Cortex of kidney (tissue), 1 donor: ENCODE measurements around the gene NRF1.

Experiments
- DNase-seq: peaks from one replicate; lab custom pipeline; 2025; lab: John Stamatoyannopoulos, UW

The NRF1 gene

GRCh38 chr7:129740574-129741410 is 129.3 kb downstream of the NRF1 start:
- DNase-seq, result no peak

- no peak for DNase-seq
Observed at GRCh38 chr7:129741743-129742213, 130.3 kb downstream of the NRF1 start.

- DNase-seq, result no peak
Observed at GRCh38 chr7:129742256-129742655, 130.7 kb downstream of the NRF1 start.

DNA sequence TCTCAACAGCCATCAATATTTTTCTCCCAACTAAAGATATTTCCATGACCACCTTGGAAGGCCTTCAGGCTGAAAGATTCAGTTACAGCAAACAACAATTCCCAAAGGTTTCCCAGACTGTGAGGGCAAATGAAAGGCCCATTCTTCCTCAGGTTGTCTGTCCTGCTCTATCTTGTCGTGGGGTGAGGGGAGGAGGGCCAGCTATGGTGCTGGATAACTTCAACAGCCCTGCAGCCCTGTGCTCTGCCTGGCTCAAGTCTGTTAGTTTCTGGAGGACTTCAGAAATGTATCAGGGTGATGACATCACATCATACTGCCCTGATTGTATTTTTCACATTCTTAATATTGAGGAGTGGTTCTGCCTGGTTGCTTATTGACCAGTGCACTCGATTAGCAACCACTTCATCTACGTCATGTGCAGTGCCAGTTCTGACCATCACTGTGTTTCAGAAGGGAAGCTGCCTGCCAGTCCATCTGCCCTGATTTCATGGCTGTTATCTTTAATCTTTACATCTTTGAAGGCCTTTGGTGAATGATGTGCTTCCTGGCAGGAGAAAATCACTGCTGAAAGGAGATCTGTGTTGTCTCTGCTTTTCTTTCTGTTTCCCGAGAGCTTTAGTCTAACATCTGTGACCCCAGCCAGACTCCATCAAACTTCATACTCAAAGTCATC is 135.5 kb downstream of the NRF1 start:
- DNase-seq, result no peak

GRCh38 chr7:129748356-129749109 is 137.0 kb downstream of the NRF1 start:
- no peak for DNase-seq

DNA sequence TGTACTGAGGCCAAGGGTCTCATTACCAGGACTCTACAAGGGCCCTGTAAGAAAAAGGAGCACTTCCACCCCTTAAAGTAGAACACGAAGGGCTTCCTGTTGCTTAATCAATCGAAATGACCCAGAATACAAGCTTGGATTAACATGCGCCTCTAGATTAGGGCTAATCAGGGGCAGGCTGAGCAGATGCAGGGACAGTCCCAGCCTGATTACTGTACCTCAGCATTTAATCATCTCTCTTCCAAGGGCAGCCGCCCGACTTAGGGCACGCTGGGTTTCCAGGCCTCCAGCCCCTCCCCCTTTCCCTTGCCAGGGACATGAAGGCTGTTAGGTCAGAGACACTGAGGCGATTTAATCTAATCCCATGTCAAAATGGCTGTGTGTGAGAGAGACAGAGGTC is 138.6 kb downstream of the NRF1 start:
- DNase-seq, result no peak

- no peak for DNase-seq
Observed at GRCh38 chr7:129750501-129750900, 139.0 kb downstream of the NRF1 start.

DNA sequence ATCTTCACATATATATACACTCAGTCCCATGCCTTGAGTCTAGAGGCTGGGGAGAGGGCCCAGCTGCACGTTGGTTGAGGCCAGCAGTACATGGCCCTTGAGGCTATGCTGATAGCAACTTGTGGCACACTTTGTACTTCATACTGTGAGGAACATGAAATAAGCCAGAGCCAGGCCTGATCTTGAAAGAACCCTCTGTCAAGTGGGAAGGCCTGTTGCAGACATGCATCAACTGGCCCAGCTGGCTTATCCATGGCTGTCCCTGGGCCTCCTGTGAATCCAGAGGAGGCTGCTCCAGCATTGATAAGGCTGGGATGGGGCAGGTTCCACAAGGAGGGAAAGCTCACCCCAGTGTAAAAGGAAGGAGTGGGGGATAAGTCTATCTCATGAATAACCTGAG is 140.4 kb downstream of the NRF1 start:
- no peak for DNase-seq

DNA sequence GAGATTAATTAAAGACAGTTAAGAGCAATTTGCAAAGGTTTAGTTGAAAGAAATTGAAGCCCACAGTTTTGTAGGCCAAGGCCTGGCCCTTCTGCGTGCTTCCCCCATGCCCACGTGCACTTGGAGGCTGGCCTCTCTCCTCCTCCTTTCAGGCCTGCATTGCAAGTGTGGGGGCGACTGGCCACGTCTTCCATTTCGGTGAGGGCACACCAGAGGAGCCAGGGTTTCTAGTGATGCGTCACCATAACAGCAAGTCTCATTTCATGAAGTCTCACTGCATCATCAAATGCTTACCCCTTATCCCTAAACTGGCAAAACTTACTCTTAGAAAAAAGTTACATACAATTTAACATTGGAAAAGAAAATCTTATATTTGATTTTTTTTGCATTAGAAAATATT is 141.2 kb downstream of the NRF1 start:
- no peak for DNase-seq

DNA sequence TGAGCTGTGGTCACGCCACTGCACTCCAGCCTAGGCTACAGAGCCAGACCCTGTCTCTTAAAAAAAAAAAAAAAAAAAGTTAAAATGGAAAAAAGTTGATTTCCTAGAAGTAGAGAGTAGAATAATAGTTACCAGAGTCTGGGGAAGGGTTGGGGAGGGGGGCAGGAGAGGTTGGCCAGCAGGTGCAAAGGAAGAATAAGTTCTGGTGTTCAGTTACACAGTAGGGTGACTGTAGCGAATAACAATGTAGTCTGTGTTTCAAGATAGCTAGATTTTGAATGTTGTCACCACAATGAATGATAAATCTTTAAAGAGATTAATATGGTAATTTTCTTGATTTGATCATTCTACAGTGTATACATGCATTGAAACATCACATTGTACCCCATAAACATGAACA is 142.9 kb downstream of the NRF1 start:
- no peak for DNase-seq

DNA sequence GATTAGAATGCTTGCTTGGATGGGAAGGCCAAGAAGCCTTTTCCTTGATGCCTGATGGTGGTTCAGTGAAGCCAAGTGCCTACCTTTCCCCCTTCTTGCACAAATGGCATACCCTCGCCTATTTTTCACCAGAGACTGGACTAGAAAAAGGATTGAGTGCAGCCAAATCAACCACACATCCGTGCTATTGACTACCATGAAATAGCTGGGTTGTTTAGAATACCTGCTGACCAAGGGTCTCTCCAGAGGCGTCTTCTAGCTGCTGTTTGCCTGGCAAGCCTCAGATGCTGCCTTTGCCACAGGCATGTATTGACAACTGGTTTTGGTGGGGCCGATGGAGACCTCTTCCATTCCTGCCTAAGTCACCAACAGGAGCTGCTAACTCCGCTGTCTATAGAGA is 146.5 kb downstream of the NRF1 start:
- DNase-seq, result no peak

DNA sequence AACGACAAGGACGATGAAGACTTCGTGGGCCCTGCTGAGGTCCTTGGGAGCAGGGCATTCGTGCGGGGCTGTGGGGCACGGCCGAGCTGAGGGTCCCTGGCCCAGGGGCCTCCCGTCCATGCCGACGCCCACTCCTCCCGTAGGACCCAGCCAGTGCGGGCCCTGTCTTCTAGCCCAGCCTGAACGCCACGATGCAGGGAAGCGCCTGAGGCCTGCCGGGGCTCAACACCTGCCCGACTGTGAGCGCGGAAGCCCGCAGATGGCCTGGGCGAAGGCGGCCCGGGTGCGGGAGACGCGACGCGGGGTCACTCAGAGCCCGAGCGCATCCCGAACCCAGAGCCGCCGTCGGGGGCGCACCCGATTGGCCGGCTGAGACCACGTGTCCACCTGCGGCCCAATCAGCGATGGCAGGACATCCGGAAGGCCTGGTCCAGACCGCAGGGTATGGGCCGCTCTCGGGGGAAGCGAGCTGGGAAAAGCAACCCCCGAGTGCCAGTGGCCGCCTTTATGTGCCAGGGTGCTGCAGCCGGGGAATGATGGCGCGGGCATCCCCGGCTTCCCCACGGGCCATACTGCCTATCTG is 151.0 kb downstream of the NRF1 start:
- no peak for DNase-seq

GRCh38 chr7:129764247-129765084 is 152.9 kb downstream of the NRF1 start:
- DNase-seq, result no peak

DNA sequence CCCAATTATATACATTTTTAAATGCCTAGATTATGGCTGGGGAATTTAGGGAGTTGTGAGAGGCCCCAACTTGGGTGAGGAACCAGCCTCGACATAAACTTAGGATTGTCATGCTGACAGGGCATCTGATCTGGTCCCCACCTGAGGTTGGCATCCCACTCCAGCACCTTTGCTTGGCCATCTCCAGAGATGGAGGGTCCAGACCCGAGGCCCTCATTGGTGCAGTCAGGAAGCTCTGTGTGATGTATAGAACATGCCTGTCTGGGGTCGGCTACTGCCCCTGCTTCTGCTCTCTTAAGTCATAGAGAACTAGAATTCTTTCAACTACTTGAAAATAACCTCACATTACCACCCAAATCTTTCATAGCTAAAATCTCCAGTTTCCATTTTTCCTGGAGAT is 153.8 kb downstream of the NRF1 start:
- DNase-seq, result no peak

DNA sequence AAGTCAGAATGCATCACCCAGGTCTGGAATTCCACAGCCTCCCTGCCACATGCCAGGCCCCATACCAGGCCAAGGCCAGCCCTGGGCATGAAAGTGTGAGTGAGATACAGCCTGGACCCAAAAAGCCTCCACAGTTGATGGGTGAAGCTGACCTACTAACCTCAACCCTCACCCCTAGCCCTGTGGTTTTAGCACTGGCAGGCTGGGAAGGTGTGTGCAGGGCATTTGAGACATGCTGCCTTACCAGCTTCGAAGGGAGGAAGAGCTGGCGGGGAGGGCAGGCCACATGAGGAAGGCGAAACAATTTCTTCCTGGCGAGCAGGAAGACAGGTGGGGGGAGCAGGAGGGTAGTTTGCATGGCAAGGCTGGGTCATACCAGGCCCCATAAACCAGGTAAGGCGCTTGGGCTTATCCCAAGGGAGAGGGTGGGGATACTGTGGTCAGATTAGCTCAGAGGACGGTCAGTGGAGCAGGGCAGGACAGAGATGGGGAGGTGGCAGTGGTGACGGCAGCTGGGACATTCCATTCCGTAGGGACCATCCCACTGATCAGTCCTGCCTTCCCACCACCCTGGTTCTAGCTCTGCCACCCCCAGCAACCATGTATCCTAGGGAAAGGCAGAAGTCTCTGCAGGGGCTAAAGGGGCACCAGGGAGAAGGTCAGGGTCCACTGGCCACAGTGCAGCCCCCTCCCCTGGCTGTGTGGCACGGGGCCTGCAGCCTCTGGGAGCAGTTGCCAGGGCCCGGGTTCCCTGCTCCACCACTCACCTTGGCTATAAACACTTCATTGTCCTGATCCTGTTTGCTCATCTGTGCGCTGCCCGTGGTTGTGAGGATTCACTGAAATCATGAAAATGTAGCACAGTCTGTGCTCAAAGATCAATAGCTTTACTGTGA is 155.8 kb downstream of the NRF1 start:
- no peak for DNase-seq

- DNase-seq, result no peak
Observed at GRCh38 chr7:129768614-129769399, 157.3 kb downstream of the NRF1 start.

- DNase-seq, result no peak
Observed at GRCh38 chr7:129769400-129769774, 157.9 kb downstream of the NRF1 start.

DNA sequence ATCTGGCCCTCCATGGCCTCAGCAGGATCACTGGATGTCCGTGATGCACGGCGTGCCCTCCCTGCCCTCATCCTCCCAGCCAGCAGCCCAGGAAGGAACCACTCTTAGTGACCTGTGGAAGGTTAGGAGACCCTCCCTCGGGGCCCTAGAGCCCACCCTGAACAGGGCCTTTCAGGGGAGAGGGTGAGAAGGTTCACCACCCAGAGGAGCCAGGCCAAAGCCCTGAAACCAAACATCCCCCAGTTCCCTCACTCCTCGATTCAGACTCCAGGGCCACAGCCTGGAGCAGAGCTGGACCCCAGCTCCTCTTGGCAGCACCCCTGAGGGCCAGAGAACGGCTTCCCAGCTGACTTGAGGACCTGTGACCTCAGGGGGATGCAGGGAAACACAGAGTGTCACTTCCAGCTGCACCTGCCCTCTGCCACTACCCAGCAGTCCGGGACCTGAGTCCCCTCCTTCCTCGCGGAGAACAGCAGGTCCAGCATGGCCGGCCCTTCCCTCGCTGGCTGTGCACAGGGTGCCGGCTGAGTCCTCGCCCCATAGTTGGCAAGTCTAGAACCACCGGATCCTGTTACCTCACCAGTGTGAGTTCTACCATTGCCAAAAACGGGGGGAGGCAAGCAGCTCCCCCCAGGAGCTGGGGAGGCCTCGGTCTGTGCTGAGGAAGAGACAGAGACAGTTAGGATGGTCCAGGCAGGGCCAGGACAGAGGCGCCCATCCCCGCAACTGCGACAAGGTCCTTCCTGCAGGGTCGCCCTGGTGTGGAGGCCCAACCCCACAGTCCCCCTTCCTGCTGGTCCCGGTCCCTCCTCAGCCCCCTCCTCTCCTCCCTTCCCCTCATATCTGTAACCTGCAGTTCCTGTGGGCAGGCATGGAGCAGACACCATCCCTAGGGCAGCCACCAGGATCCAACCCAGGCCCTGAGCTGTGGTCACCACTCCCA is 158.6 kb downstream of the NRF1 start:
- no peak for DNase-seq
